ENCODE measurements around the gene GPSM1.

GRCh38 chr9:136404801-136405136, 77.4 kb downstream of the GPSM1 start:
- no peak for TF ChIP-seq CTCF (IDR thresholded peaks at IDR 0.05)
- no peak for TF ChIP-seq ZFX (IDR thresholded peaks at IDR 0.05; ENCODE audit: borderline replicate concordance)

All from 22Rv1 (cell line).